NCI-H82 treated with DMSO at 0.1 percent for 48 hours (cell line): Measurements from ENCODE around the gene EGFR.

Source experiments
- DNase-seq: peaks from one replicate; lab custom pipeline; 2025; ENCODE audit not compliant: unreplicated experiment; lab: John Stamatoyannopoulos, UW

Gene EGFR

GRCh38 chr7:55206235-55207029 is 187.6 kb downstream of the EGFR start:
- no peak for DNase-seq

DNA sequence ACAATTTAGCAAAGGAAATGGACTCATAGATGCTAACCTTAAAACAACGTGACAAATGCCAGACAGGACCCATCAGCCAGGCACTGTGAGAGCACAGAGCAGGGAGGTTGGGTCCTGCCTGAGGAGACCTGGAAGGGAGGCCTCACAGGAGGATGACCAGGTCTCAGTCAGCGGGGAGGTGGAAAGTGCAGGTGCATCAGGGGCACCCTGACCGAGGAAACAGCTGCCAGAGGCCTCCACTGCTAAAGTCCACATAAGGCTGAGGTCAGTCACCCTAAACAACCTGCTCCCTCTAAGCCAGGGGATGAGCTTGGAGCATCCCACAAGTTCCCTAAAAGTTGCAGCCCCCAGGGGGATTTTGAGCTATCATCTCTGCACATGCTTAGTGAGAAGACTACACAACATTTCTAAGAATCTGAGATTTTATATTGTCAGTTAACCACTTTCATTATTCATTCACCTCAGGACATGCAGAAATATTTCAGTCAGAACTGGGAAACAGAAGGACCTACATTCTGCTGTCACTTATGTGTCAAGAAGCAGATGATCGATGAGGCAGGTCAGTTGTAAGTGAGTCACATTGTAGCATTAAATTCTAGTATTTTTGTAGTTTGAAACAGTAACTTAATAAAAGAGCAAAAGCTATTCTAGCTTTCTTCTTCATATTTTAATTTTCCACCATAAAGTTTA is 188.8 kb downstream of the EGFR start:
- no peak for DNase-seq

GRCh38 chr7:55209366-55209765 is 190.5 kb downstream of the EGFR start:
- DNase-seq, result no peak

DNA sequence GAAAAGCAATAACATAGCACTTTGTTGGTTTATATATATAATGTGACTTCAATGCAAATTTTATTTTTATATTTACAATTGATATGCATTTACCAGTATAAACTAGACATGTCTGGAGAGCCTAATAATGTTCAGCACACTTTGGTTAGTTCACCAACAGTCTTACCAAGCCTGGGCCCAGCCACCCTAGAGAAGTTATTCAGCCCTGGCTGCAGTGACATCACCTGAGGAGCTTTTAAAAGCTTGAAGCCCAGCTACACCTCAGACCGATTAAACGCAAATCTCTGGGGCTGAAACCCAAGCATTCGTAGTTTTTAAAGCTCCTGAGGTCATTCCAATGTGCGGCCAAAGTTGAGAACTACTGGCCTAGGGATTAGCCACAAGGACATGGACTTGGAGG is 191.4 kb downstream of the EGFR start:
- DNase-seq, result no peak

- DNase-seq, result no peak
These were observed 191.9 kb downstream of the EGFR start for GRCh38 chr7:55210716-55211115.

GRCh38 chr7:55211726-55212125 is 192.9 kb downstream of the EGFR start:
- DNase-seq, result no peak

- no peak for DNase-seq
These were observed 193.4 kb downstream of the EGFR start for GRCh38 chr7:55212176-55212575.

DNA sequence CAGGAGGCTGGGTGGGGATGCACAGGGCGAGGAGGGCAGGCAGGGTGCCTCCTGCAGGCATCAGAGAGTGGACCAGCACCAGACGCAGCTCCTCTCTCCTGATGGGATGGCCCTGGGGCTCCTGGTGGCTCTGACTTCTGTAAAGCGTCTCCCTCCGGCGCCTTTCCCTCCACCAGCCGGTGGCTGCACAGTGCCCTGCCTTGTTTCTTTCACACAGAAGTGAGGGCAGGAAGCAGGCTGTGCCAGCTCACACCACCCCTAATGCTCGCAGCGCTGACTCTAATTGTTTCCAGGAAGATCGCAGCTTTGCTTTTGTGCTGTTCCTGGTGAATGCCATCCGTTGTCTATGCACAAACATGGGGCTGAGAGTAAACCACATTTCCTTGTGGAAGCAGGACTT is 194.0 kb downstream of the EGFR start:
- no peak for DNase-seq

- no peak for DNase-seq
These were observed 195.9 kb downstream of the EGFR start for GRCh38 chr7:55214707-55215106.

DNA sequence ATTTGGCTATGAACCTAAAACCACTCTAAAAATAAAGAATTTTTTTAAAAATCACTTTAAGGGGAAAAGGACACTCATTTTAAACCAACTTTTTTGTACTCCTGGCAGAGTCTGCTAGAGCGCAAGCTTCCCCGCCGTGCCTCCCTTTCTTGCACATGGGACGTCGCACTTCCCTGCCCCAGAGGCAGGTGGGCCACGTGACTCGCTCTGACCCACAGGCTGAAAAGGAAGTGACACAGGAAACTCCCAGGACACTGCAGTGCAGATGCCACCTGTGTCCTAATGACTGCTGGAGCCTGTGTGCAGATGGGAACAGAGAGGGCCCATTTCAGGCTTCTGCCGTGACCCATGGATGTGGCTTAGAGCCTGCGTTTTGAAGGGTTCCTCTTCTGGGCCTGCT is 204.2 kb downstream of the EGFR start:
- no peak for DNase-seq

- no peak for DNase-seq
These were observed 205.3 kb downstream of the EGFR start for GRCh38 chr7:55224111-55224510.

GRCh38 chr7:55224810-55225209 is 206.0 kb downstream of the EGFR start:
- no peak for DNase-seq

DNA sequence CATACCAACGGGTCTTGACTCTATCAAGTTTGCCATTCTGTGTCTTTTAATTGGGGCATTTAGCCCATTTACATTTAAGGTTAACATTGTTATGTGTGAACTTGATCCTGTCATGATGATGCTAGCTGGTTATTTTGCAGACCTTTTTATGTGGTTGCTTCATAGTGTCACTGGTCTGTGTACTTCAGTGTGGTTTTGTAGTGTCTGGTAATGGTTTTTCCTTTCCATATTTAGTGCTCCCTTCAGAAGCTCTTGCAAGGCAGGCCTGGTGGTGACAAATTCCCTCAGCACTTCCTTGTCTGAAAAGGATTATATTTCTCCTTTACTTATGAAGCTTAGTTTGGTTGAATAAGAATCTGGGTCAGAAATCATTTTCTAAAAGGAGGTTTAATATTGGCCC is 211.2 kb downstream of the EGFR start:
- no peak for DNase-seq

- no peak for DNase-seq
These were observed 213.0 kb downstream of the EGFR start for GRCh38 chr7:55231736-55232280.

GRCh38 chr7:55233001-55233400 is 214.2 kb downstream of the EGFR start:
- DNase-seq, result no peak

DNA sequence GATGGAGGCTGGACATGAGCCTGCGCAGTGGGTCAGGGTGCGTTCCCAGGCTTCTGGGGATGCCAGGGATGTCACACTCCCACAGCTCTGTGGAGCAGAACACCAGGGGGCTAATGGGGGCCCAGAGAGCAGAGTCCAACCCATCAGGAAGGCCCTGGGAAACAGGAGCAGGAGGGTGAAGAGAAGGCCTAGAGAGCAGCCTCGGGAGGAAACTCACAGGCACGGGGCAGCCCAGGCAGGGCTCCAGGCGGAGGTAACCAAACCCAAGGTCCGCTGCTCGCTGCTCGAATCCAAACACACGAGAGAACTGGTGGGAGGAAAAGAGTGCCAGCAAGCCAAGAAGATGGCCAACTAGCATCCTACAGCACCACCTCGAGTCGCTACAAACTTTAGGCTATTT is 215.6 kb downstream of the EGFR start:
- DNase-seq, result no peak

DNA sequence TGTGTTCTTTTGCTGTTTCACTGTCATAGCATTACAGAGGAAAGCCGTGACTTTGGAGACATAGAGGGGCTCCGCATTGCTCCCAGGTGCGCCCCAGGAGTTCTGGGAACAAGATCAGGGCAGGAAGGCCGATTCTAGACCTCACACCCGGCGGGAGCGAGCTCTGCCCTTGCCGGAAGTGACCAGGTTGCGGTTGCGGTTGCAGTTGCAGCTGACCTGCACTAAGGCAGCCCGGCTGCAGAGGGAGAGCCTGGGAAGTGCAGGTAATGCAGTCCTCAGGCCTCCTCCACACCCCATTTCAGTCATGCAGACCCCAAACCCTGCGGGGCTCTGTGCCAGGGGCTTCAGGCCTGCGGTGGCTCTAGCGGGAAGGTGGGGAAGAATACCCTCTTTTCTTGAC is 216.3 kb downstream of the EGFR start:
- DNase-seq, result no peak

DNA sequence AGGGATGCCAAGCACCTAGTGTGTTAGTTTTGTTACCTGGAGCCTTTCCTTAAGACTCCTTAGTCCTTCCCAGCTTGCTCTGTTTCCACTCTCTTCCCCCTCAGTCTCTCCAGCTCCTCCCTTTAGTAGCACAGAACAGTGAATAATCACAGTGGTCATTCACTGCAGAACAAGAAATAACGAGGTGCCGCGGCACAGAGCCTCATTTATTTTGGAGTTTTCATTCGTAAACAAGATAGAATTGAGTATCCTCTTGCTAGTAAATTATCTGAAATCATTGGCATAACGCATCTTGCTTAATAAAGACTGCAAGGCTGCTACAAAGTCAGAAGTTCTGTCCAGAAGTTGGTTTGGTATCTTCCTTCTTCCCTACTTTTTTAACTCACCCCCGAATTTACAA is 217.0 kb downstream of the EGFR start:
- no peak for DNase-seq

- DNase-seq, result no peak
These were observed 217.7 kb downstream of the EGFR start for GRCh38 chr7:55236476-55236875.

GRCh38 chr7:55237156-55237893 is 218.5 kb downstream of the EGFR start:
- no peak for DNase-seq

DNA sequence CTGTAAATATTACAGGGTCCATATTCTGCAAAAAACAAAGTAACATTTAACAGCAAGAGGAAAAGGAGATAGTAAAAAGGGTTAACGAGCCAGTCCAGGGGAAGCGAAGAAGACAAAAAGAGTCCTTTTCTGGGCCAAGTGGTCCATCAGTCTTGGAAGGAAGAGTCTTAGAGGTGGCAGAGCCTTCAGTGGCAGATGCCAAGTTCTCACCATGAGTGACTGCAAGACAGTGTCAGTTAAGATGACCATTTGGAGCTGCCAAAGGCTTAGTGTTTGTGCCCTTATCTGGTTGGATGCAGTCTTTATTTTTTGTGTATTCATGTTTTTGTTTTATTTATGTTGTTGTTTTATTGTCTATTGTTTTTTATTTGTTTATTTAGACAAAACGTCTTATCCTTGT is 220.6 kb downstream of the EGFR start:
- no peak for DNase-seq
